ENCODE measurements around the gene IGF2BP2. TPM values are rescaled to one million over a fixed set of nuclear protein-coding genes. Genes with fewer than 3 reads are reported as not detected.
A peak's percentile ranks its signal among the peaks of the same experiment; 100 is the strongest.

IGF2BP2 gene
- total and polyA plus RNA-seq, 7 donors, result 1.1 to 5.6 (median 2.3) TPM

- intact Hi-C loops (cut with DNase I), result no loop called here
- ATAC-seq (no peak), DNase-seq (no peak)
- Histone ChIP-seq H3K36me3 (ENCODE audit: insufficient read depth in 1 of 2, low read depth in 1 of 2) (no peaks in the 10 kb centered on the region), H3K4me3 (no peak overlapping the region), H3K4me1 (peaks cover 36% of the 10 kb centered on the region), H3K27ac (no peak overlapping the region), H3K9me3 (no peaks in the 10 kb centered on the region), H3K27me3 (ENCODE audit: insufficient read depth in 3 of 3, low read length in 2 of 3) (no peaks in the 10 kb centered on the region)
- TF ChIP-seq, protein P1, sequence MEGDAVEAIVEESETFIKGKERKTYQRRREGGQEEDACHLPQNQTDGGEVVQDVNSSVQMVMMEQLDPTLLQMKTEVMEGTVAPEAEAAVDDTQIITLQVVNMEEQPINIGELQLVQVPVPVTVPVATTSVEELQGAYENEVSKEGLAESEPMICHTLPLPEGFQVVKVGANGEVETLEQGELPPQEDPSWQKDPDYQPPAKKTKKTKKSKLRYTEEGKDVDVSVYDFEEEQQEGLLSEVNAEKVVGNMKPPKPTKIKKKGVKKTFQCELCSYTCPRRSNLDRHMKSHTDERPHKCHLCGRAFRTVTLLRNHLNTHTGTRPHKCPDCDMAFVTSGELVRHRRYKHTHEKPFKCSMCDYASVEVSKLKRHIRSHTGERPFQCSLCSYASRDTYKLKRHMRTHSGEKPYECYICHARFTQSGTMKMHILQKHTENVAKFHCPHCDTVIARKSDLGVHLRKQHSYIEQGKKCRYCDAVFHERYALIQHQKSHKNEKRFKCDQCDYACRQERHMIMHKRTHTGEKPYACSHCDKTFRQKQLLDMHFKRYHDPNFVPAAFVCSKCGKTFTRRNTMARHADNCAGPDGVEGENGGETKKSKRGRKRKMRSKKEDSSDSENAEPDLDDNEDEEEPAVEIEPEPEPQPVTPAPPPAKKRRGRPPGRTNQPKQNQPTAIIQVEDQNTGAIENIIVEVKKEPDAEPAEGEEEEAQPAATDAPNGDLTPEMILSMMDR (IDR thresholded peaks at IDR 0.05), result no peak
- WGBS, 3 donors, result 64 to 70% (median 66%) methylated on average over 4 of the region's 4 CpGs
Measured at GRCh38 chr3:185763347-185764005, 61.4 kb downstream of the IGF2BP2 start.

GRCh38 chr3:185760550-185760949, 64.3 kb downstream of the IGF2BP2 start:
- WGBS, 3 donors, result 10 to 21% (median 12%) methylated on average over 5 of the region's 5 CpGs
- no peak for DNase-seq
- ATAC-seq, result peak in 2 of 4 donors; percentile 29 to 50
- no peaks in the 10 kb centered on the region for H3K27me3 ChIP-seq (ENCODE audit: insufficient read depth in 3 of 3, low read length in 2 of 3)
- intact Hi-C loops (cut with DNase I), result no loop called here
- no peaks in the 10 kb centered on the region for H3K36me3 ChIP-seq (ENCODE audit: insufficient read depth in 1 of 2, low read depth in 1 of 2)
- H3K4me3 ChIP-seq, result peak overlapping the region; percentile 45
- no peaks in the 10 kb centered on the region for H3K9me3 ChIP-seq
- peak overlapping the region; percentile 70 for H3K27ac ChIP-seq
- H3K4me1 ChIP-seq, result peaks cover 42% of the 10 kb centered on the region
- TF ChIP-seq, protein P1 (IDR thresholded peaks at IDR 0.05), result no peak

DNA sequence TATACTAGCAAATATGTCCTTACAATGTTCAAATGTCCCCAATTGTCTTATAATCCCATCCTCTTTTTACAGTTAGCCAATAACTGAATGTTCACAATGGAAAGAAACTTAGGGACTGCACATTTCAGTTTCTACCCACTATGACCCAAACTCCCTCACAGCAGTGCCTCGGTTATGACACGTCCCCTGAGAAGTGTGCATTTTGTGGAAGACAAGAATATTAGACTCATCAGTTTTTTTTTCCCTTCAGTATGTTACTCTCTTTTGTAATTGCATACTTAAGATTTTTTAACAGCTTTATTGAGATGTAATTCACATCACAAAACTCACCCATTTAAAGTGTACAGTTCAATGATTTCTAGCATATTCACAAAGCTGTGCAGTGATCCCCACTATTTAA, 64.8 kb downstream of the IGF2BP2 start:
- Histone ChIP-seq H3K27ac (peak overlapping the region; percentile 70), H3K36me3 (ENCODE audit: insufficient read depth in 1 of 2, low read depth in 1 of 2) (no peaks in the 10 kb centered on the region), H3K4me3 (peak overlapping the region; percentile 45), H3K9me3 (peaks cover 2% of the 10 kb centered on the region), H3K27me3 (ENCODE audit: insufficient read depth in 3 of 3, low read length in 2 of 3) (no peaks in the 10 kb centered on the region), H3K4me1 (peaks cover 41% of the 10 kb centered on the region)
- intact Hi-C loops (cut with DNase I), result no loop called here
- TF ChIP-seq, protein P1 (IDR thresholded peaks at IDR 0.05), result no peak
- 19 to 37% (median 22%) methylated on average over 2 of the region's 2 CpGs for WGBS, 3 donors
- DNase-seq, result no peak
- no peak for ATAC-seq

DNA sequence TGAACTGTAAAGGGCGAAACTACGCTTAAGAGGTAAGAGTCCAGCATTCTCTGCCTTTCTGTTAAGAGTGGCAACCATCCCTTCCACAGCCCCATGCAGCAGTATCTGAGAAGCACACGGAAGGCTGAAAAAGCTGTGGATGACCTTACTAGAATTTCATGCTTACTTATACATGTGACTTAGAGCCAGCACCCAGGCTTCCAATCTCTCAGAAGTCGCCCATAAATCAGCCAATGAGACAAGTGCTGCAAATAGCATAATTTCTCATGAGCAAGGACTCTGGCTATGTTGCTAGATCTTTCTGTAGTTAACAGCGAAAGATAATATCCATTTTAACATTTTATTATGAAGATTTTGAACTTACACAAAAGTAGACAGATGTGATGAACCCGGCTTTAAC, 65.3 kb downstream of the IGF2BP2 start:
- DNase-seq, result no peak
- peaks cover 36% of the 10 kb centered on the region for H3K4me1 ChIP-seq
- H3K9me3 ChIP-seq, result peaks cover 5% of the 10 kb centered on the region
- H3K36me3 ChIP-seq (ENCODE audit: insufficient read depth in 1 of 2, low read depth in 1 of 2), result no peaks in the 10 kb centered on the region
- H3K27ac ChIP-seq, result peak overlapping the region; percentile 70
- TF ChIP-seq, protein P1 (IDR thresholded peaks at IDR 0.05), result no peak
- H3K4me3 ChIP-seq, result peak overlapping the region; percentile 45
- peak; percentile 42 to 95 (median 91) for ATAC-seq
- WGBS, 3 donors, result 47 to 61% (median 53%) methylated on average over 6 of the region's 6 CpGs
- intact Hi-C loops (cut with DNase I), result no loop called here
- no peaks in the 10 kb centered on the region for H3K27me3 ChIP-seq (ENCODE audit: insufficient read depth in 3 of 3, low read length in 2 of 3)

GRCh38 chr3:185758912-185759311, 65.9 kb downstream of the IGF2BP2 start:
- no peaks in the 10 kb centered on the region for H3K36me3 ChIP-seq (ENCODE audit: insufficient read depth in 1 of 2, low read depth in 1 of 2)
- no peaks in the 10 kb centered on the region for H3K27me3 ChIP-seq (ENCODE audit: insufficient read depth in 3 of 3, low read length in 2 of 3)
- H3K9me3 ChIP-seq, result peaks cover 5% of the 10 kb centered on the region
- no peak for DNase-seq
- peak overlapping the region; percentile 70 for H3K27ac ChIP-seq
- TF ChIP-seq, protein P1 (IDR thresholded peaks at IDR 0.05), result no peak
- H3K4me3 ChIP-seq, result peak overlapping the region; percentile 45
- 30 to 33% (median 33%) methylated on average over 1 of the region's 1 CpG for WGBS, 3 donors
- H3K4me1 ChIP-seq, result peaks cover 30% of the 10 kb centered on the region
- ATAC-seq, result peak in 3 of 4 donors; percentile 47 to 69 (median 52)
- intact Hi-C loops (cut with DNase I), result no loop called here
